Stimulated activated CD8-positive, alpha-beta memory T cell treated with anti-CD3 and anti-CD28 coated beads, Interleukin-7, amount 100 ng/mL, for 48 hours (primary cell): ENCODE measurements around the gene TGFBR1.

ENCODE experiments used
- DNase-seq, 2 donors: peaks; one replicate each; pipeline ENCODE4 v3.0.0-alpha.2; 2020; ENCODE audit warnings: low read depth in 1 of 2; ENCODE audit errors: extremely low read depth in 1 of 2

TGFBR1 gene

DNA sequence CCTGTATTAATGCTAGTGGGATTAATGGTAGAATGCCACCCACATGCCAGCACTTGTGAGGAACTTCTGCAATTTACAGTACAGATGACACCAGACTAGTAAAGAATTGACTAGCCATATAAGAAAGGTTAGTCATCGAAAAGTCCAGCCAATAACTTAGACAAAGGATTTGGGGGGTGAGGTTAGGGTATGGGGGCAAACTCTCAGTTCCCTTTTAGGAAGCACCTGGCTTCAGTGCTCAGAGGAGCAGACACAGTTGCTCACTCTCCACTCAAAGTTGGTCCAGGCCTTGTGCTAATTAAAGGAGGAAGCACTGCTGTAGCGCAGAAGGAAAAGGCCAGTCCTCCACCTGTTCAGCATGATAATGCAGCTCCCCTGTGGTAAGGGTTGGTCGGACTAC, 25.2 kb downstream of the TGFBR1 start:
- no peak for DNase-seq

DNA sequence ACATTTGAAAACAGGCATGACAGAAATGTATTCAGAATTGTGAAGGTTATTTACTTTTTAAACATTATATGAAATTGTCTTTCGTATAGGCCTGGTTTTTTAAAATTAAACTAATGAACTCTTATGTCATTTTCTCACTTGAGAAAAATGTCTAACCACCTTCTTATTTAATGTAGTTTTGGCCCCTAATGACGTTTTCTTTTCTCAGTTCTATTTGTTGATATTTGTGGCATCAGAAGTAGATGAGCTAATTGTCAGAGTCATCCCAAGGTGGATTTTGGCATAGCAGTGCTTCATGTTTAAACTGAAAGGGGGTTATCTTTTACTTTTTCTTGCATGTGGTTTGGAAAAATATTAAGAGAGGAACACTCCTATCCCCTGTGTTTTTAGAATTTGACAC, 28.2 kb downstream of the TGFBR1 start:
- no peak for DNase-seq

DNA sequence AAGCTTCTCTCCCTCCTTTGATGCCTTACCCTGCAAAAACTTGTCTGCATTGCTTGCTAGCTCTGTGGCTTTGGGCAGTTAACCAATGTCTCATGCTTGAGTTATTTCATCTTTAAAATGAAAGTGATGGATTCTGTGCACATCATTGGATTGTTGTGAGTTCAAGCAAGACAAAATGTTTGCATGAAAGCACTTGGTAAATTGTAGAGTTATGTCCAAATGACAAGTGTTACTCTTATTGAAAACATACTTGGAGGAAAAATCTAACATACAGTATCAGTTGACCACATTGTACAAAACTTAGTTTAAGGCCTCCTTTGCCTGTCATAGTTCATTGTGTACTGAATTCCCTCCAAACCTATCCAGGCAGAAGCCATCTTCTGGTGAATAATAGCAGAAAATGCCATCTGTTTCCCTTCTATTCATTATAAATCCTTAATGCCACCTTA, 30.0 kb downstream of the TGFBR1 start:
- DNase-seq: no peak

DNA sequence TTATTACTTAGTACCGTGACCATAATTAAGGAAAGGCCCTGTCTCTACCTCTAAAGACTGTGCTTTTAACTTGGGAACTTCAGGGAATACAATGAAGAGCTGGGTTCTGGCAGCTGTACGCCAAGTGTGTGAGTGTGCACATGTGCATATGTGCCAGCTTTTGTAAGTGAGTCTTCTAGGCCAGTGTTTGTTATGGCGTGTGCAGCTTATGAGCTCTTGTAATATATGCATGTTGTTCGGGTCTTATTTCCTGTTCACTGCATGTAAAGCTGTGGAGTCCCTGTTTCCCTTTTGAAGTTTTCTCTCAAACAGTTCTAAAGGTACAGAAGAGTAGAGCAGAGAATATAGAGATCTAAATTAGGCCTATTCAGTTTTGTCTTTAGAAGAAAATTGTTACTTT, 30.5 kb downstream of the TGFBR1 start:
- DNase-seq: no peak

DNA sequence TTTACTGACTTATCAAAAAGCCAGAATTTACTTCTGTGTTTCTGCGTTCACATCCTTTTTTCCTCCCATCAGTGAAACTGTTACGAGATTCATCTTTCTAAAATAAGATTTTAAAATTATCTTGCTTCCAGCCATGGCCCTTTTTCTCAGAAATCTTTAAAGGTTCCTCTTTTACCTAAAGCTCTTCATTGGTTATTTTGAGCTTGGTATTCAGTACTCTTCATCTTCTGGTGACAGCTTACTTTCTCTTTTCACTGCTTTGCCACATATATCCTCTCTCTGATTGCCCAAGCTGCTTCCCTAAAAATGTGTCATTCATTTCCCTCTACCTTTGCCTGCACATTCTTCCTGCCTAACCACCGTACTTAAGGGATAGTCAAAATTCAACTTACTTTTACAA, 32.3 kb downstream of the TGFBR1 start:
- no peak for DNase-seq

DNA sequence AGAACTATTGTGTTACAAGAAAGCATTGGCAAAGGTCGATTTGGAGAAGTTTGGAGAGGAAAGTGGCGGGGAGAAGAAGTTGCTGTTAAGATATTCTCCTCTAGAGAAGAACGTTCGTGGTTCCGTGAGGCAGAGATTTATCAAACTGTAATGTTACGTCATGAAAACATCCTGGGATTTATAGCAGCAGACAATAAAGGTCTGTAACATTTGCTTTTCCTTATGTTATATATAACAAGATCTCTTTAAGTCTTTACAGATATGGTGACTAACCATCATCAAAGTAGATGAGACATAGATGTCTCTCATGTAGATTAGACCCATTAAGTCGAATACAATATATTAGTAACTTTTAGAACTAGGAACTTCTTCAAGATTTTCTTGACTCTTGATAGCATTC, 33.0 kb downstream of the TGFBR1 start:
- no peak for DNase-seq

DNA sequence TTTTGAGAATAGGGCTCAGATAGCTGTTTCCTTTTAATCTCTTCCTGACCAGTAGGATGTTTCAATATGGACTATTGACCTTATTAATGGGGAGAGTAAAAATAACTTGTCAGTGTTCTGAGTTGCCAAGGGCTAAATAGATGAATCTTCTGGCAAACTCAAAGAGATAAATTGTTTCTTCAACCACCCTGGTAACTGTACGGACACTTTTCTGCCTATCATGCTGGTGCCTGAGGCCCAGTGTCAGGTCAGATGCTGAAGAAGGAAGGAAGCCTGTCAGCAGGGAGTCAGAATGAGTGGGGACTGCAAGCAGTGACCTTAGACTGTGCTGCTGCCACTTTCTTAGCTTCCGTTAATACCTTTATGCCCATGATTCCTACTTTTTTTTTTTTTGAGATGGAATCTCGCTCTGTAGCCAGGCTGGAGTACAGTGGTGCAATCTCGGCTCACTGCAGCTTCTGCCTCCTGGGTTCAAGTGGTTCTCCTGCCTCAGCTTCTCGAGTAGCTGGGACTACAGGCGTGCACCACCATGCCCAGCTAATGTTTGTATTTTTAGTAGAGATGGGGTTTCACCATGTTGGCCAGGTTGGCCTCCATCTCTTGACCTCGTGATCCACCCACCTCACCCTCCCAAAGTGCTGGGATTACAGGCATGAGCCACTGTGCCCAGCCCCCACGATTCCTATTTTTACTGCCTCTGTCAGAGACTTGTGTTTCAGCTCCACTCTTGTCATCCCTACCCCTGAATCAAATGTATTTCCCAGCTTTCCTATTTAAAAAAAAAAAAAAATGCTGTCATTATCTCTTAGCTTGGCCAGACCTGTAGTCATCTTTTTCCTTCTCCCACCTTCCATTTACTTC, 33.7 kb downstream of the TGFBR1 start:
- no peak for DNase-seq

DNA sequence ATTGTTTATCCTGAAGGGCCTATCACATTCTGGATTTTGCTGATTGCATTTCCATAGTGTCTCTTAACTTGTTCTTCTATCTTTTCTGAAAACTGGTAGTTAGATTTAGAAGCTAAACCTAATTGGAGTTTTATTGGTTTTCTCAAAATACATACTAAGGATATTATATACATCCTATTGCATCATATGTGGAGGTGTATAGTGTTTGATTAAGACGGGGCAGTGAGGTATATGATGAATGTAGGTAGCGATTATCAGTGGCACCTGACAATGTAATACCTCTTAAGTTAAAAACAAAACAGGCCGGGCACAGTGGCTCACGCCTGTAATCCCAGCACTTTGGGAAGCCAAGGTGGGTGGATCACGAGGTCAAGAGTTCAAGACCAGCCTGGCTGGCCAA, 35.0 kb downstream of the TGFBR1 start:
- DNase-seq: no peak

DNA sequence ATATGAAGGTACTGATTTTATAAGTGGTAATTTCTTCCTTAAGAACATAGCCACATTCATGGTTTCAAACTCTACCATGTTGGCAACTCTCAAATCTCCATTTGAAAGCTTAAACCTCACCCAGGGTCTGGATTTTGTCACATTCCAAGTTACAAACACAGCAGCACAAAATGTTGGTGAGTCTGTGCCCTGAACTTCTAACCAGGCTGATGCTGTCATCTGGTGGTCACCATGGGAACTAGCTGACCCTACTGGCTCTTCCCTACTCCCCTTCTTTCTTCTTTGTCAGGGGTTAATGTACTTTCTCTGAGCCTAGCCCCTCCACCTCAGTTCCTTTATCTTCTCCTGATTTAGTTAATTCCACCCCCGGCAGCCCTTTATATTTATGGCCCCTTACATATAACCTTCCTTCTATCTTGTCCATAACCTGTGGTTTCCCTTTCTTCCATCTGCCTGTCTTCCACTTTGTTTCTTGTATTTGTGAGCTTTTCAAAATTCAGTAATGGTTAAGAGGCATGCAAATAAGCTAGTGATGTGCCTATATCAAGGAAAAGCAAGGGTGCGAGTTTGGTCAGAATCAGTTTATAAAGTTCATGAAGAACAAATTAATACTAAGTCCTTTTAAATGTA, 35.9 kb downstream of the TGFBR1 start:
- no peak for DNase-seq

DNA sequence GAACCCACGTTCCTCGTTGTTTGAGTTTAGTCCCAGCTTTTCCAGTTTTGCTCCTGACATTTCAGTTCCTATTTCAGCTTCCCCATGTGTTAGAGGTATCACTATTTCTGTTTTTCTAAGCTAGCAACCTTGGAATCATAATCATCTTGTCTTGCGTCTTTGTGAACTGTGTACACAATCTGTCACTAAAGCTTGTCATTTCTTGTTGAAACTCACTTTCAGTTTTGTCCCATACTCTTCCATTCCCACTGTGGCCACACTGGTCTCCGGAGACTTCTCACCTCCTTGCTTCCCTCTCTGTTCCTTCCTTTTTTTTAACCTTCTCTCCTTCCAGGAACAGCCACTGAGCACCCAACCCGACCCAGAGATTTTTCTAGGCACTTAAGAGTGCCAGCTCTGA, 36.9 kb downstream of the TGFBR1 start:
- no peak for DNase-seq

DNA sequence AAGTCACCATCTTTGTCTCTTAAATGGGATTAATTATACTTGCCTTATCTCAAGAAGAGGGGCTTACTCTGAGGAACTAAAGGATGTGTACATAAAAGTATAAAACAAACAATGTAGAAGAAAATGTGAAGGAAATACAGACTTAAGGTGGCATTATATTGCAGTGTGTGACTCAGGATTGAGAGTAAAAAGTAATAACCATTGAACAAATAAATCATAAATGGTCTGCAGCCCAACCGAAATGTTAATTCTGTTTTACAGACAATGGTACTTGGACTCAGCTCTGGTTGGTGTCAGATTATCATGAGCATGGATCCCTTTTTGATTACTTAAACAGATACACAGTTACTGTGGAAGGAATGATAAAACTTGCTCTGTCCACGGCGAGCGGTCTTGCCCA, 37.4 kb downstream of the TGFBR1 start:
- no peak for DNase-seq

DNA sequence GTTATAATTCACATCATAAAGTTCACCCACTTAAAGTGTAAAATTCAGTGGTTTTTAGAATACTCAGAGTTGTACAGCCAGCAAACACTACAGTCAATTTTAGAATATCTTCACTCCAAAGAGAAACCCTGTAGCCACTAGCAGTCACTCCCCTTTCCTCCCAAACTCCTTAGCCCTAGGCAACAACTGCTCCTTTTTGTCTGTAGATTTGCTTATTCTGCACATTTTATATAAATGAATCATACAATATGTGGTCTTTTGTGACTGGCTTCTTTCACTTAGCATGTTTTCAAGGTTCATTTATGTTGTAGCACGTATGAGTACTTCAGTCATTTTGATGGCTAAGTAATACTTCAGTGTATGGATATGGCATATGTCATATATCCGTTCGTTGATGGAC, 38.7 kb downstream of the TGFBR1 start:
- no peak for DNase-seq

DNA sequence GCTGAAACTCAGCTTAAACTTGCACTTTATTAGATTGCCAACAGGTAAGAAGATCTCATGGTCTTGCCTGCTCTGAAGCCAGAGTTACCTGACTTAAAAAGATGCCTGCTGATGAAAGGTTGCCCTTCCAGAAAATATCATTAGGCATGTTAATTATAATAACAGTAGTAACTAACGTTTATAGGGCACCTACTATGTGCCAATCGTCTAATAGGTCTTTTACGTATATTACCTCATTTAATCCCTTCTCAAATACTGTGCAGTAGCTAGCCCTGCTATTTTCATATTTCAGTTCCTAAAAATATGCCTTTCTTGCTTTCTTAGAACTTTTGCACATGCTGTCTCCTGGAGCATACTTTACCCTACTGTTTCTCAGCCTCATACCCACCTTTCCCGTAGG, 40.1 kb downstream of the TGFBR1 start:
- DNase-seq: no peak

DNA sequence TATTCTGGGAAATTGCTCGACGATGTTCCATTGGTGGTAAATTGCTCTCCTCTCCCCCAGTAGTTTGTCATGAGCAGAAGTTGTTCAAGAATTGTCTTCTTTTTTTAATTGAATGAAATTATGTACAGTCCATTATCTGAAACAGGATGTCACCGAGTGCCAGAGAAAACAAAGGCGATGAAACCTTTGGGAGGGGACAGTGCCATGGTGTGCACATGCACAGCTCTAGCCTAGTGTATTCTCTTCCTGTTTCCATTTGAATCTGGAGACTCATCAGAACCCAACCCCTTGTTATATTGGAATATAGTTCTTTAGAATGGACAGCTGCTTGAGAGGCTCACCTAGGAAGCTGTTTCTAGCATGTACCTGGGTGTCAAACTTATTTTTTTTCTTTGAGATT, 41.7 kb downstream of the TGFBR1 start:
- no peak for DNase-seq

DNA sequence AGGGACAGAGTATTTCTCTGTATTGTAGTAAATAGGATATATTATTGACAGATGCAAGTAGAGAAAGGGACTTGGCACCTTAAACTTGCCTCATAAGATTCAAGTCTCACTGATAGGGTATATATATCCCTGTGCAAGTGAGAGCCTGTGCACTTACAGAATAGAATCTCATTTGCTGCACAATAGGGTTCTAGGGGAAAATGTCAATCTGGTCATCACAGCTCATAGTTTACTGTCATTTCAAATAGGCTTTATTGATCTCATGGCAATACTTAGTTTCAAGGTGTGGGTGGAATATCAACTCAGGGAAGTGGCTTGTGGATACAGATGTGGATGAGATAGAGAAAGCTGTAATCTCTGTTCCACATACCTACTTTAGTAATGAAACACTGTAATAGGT, 42.3 kb downstream of the TGFBR1 start:
- no peak for DNase-seq

DNA sequence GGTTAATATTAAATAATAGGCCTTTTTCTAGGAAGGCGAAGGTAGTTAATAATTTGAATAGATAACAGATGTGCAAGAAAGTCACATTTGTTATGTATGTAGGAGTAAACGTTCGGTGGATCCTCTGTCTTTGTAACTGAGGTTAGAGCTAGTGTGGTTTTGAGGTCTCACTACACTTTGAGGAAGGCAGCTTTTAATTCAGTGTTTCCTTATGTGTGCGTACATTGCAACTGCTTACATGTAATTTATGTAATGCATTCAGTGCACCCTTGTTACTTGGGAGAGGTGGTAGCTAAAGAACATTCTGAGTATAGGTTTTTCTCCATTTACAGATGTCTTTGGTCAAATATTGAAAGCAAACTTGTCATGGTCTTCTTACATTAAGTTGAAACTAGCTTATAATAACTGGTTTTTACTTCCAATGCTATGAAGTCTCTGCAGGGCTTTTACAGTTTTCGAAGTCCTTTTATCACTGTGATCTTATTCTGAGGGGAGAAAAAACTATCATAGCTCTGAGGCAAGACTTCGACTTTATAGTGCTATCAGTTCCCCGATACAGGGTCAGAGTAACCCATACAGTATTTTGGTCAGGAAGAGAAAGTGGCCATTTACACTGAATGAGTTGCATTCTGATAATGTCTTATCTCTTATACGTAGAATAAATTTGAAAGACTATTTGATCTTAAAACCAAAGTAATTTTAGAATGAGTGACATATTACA, 45.7 kb downstream of the TGFBR1 start:
- DNase-seq: no peak

DNA sequence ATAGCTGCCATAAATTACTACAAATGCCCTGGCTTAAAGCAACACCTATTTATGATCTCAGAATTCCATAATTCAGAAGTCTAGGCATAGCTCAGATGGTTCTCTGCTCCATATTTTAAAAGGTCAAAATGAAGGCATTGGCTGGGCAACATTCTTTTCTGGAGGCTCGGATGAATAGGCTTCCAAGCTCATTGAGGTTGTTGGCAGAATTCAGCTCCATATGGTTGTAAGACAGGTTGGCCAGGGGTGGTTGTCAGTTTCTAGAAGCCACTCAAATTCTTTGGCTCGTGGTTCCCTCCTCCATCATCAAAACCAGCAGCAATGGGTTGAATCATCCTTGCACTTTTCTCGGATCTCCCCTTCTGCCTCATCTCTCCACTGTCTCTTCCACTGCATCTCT, 49.4 kb downstream of the TGFBR1 start:
- no peak for DNase-seq

DNA sequence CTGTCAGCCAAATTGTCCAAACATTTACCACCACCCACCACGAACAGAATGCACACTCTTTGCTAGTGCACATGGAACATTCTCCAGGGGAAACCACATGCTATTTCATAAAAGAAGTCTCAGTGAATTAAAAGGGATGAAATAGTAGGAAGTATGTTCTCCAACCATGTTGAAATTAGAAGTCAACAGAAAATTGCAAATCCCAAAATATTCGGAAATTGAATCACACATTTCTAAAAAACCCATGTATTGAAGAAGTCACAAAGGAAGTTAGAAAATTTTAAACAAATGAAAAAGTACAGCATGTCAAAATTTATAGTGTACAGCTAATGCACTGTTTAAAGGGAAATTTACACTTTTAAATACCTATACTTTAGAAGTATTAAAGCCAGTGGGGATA, 50.8 kb downstream of the TGFBR1 start:
- no peak for DNase-seq

DNA sequence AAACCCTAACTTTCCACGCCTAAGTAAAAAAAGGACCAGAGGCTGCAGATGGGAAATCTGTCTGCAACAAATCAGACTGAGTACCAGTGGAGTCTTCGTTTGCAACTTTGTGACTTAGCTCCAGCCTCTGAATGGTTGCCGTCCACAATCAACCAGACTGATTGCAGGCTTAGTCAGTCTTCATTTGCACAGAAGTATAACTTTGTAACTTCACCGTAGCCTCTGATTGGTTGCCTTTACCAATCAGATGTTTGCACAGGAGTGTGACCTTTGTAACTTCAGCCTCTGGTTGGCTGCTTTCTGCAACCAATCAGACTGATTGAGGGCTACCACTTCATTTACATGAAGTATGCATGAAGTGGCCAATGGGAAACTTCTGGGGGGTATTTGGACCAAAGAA, 53.7 kb downstream of the TGFBR1 start:
- DNase-seq: no peak

DNA sequence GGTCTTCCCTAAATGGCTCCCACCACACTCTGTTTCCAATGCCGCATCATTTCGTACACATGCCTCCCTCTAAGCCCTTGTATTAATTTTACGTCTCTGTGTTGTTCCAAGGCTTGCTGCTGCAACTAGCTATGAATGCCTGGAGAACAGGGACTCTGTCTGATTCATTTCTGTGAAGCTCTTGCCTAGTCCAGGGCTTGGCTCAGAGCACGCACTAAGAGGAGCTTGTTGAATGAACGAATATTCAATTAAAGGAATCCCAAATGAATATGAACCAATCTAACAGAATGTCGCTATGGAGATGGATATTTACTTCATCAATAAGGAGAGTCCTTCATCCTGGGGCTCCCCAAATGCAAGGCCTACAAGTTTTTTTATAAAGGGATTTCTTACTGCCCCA, 55.3 kb downstream of the TGFBR1 start:
- DNase-seq: no peak

DNA sequence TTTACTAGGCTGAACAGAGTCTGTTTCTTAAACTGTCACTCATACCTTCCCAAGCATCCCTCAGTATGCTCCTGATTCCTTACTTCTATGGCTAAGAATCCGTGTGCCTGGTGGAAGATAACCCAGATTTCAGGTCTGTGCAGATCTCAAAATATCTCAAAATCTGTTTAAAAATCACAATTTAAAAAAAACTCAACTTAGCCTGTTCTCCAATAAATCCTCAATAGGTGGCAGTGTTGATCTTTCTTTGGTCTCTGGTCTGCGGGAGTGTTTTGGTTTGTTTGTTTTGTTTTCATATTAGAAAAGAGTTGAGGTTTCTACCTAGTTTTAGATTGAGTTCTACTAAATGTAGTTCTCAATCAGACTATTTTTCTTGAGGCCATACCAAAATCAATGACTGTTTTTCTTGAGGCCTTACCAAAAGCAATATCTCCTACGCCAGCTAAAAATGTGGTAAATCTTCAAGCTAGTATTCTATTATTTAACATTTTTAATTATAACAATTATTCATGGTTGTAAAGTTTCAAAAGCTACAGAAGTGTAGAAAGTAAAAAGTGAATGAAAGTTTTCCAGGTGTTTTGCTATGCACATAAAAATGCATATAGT, 57.9 kb downstream of the TGFBR1 start:
- DNase-seq: no peak

DNA sequence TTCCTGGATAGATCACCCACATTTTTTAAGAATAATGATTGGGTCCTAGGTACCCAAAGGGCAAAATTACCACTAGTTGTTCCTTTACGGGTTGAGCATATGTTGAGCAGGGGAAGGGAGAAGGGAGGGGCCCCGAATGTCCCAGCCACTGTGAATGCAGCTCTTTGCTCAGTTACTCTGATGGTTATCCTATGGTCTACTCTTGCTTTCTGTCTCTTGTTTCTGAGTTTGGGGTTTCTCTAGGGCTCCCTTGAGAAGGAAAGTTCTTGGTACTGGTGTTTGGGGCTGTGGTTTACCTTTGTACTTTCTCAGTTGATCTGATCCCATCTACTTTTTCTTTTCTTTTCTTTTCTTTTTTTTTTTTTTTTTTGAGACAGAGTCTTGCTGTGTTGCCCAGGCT, 61.2 kb downstream of the TGFBR1 start:
- DNase-seq: no peak
